SIG-M5 (cell line): ENCODE measurements around the gene ELOVL5.

Source experiments
- DNase-seq: peaks from one replicate; lab custom pipeline; 2025; lab: John Stamatoyannopoulos, UW

ELOVL5 gene

DNA sequence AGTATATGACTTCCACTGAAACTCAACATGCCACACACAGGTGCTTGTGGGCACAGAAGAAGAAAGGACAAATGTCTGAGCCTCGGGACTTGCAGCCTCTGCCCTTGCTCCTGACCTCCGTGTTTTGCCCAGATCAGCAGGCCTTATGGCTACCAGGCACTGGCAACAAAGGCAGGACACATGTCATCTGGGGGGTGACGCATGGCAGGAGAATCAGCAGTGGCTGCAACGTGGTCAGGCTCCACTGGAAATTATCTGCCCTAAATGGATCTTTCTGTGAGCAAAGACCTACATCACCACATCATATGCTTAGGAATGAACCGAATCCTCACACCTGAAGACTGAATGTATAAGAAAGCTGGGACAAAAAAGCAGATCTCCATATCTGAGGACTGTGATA lies 78.9 kb downstream of the ELOVL5 start:
- DNase-seq = no peak

GRCh38 chr6:53268858-53269608 lies 79.7 kb downstream of the ELOVL5 start:
- DNase-seq = no peak

GRCh38 chr6:53266553-53267090 lies 82.1 kb downstream of the ELOVL5 start:
- no peak for DNase-seq

- DNase-seq = no peak
Measured at GRCh38 chr6:53264915-53265607, 83.7 kb downstream of the ELOVL5 start.

GRCh38 chr6:53264337-53264736 lies 84.4 kb downstream of the ELOVL5 start:
- no peak for DNase-seq

DNA sequence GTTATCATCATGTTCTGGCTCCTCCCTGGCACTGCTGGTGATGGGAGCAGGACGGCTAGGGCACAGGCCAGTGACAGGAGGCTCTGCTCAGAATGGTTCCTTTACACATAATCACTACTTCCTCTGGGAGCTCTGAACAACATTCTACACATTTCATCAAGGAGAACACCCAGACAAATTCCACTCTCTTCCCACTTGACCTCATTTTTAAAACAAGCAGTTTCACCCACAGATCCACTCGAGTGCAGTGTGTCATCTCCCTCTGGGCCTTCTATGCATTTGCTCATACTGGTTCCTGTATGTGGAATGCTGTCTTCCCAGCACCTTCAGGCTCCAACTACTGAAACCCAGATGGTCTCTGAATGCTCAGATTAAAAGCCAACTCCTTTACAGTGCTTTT lies 84.8 kb downstream of the ELOVL5 start:
- DNase-seq = no peak

DNA sequence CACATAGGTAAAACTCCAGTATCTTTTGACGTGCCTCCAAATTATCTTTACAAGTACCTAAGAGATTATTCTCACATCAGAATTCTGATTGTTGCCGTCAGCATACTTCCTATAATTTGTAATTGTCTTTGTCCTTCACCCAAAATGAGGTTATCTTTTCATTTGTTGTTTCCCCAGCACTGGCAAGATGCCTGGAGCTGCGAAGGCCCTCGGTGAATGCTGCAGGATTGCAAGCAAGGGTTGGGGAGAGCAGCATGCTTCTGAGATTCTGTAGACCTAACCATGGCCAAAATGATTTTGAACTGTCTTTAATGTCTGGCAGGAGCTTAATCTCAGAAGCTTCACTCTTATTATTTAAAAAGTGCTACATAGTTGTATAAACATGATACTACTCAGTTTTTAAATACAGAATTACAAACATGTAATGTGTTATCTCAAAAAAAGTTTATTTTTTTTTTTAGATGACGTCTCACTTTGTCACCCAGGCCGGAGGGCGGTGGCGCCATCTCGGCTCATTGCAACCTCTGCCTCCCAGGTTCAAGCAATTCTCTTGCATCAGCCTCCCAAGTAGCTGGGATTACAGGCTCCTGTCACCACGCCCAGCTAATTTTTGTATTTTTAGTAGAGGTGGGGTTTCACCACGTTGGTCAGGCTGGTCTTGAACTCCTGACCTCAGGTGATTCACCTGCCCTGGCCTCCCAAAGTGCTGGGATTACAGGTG lies 88.7 kb downstream of the ELOVL5 start:
- no peak for DNase-seq

- no peak for DNase-seq
Measured at GRCh38 chr6:53258774-53259155, 90.0 kb downstream of the ELOVL5 start.

GRCh38 chr6:53258076-53258773 lies 90.5 kb downstream of the ELOVL5 start:
- no peak for DNase-seq

DNA sequence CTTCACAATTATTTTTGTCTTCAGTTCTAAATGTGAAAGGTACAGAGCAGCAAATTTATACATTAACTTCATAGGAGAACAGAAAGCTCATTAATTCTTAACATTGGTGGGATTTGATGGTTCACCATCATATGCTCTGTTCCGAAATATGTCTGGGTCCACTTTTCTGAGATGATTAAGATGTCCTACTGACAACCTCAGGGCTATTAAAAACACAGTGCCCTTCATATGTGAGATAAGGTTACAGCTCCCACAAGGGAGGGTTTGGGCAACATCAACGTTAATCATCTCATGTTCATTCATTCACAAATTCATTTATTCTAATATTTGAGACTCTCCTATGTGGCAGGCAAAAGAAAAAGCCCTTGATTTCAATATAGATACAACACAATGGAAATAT lies 91.2 kb downstream of the ELOVL5 start:
- no peak for DNase-seq

DNA sequence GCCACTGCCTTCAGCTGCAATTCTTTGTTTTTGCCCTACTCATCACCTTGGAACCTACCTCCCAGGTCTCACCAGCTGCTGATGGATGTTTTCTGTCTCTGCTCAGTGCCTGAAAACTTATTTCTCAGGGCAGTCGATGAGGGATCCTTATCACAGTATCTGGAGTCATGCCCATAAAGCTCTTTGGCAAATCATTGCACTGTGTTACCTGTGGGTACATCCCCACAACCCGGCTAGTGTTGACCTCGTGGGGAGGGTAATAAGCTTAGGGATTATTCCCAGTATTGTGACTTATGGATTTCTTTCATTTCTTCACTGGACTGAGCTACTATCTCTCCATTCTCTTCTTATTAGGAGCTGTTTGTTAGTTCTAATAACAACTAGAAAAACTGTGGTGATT lies 91.7 kb downstream of the ELOVL5 start:
- DNase-seq = no peak

DNA sequence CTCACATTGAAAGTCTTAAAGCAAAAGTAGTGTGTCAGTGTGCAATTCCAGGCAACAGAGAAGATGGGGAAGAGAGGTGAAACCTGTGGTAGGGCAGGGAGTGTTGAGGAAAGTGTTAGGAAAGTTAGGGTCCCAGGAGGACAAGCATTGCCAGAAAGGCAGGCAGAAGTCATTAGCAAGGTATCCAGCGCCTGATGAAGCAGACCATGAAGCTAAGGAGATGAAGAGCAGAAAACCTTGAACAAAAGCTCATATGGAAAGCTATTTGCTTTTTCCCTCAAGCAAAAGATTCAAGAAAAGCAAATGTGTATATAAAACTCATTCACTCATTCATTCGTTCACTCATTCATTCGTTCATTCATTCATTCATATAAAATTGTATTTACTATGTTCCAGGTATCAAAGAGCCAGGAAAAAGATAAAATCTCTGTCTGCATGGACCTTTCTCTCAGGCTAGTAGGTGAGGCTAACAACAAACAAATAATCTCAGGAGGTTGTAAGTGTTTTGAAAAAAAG lies 96.5 kb downstream of the ELOVL5 start:
- no peak for DNase-seq

DNA sequence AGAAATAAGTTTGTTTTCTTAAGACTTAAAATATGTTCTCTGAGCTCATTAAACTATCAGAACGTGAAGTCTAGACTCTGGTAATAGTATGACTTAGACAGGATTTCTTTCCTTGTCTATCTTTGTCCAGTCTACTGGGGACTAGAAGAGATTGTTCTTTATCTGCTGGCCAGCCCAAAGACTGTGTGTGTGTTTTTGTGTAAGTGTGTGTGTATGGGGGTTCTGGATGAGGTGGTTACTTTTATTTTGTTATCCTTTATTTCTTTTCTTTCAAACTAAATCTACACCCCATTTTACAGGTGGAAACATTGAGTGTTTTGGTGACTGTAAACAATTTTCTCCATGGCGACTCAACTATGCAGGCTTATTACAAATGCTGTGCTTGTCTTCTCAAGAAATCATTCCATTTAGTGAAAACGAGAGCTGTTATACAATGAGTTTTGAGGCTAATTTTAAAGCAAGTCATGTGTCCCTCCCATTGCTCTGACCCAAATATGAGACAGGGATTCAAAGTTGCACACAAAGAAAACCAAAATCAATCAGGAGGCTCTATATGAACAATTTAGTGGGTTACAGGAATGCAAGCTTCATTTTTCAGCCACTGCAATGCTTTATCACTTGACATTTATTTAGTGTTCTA lies 97.6 kb downstream of the ELOVL5 start:
- no peak for DNase-seq

- DNase-seq = no peak
Measured at GRCh38 chr6:53250176-53251032, 98.3 kb downstream of the ELOVL5 start.

DNA sequence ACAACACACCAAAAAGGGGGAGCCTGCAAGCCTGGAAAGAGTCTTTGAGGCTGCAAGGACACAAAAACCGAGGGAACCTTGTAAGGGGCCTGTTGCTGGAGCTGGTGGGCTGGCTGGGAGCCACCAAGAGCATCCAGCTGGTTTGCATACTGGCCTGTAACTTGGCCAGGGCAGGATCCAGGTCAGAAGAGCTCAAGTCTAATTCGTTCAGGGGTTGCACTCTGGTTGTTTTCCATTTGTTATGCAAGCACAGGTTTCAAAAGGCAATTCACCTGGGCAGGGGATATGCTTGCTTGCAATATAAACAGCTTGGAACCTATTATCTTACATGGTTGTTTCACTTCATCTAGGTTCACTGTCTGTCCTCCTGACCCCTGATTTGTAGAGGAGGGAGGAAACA lies 101.8 kb downstream of the ELOVL5 start:
- DNase-seq = no peak

DNA sequence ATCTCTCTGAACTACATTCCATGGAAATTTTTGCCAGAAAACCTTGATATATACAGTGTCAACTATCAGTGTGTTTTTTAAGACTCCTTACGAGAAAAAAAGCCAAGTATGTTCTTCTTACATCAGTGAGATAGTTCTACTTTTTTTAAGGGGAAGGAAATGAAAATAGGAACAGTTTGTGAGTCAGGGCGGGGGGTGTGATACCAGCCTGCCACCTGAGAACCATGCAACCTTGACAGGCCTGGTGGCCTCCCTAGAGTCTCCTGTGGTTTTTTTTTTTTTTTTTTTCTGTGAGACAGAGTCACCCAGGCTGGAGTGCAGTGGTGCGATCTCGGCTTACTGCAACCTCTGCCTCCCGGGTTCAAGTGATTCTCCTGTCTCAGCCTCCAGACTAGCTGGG lies 103.8 kb downstream of the ELOVL5 start:
- no peak for DNase-seq

DNA sequence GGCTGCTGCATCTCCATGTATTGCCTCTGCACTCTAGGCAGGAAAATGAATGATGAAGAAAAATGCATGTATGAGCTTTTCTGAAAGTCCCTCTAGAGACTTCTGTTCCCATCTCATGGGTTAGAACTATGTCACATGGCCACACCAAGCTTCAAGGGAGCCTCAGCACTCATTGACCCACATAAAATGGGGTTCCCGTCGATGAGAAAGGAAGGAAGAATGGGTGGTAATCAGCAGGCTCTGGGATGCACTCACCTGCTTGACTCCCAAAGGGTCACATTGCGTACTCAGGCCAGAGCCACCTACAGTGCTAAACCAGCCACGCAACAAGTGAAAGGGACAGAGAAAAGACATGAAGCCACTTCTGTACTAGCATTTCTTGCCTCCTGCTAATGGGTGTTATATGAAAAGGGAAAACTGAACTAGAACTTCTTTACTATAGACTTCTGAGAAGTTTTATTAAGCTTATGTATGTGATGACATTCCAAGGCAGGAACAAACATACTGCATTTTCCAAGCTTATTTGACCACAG lies 104.3 kb downstream of the ELOVL5 start:
- no peak for DNase-seq

DNA sequence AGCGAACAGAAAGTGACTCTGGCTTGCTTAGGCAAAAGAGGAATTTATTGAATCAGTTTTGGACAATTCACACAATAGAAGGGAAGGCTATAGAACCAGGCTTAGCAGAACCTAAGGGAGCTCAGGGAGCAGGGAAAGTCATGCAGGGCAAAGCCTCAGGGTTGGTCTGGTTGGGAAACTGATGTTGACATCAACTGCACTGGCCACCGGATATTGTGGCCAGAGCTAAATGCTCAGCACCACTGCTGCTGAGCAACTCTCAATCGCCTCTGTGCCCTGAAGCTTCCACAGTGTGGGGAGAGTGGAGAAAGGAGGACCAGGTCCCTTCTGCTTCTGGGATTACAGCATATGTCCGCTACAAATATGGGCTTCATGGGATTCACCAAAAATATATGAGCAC lies 106.8 kb downstream of the ELOVL5 start:
- DNase-seq = no peak

- DNase-seq = no peak
Measured at GRCh38 chr6:53240761-53241160, 108.0 kb downstream of the ELOVL5 start.

DNA sequence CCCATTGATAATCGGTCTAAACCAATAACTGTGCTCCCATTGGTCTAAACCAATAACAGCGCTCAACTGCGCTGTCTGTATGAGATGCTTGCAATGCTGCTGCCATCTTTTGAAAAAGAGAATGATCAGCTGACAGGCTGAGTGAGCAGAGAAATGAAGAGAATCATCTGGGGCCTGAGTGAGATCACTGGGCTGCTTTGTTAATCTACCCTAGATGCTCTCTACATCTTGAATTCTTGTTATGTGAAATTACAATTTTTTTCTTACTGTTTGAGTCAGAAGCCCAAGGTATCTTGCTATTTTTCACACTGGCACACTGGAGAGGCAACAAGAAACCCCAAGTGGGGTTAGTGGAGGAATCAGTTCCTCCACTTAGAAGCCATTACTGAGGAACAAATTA lies 108.6 kb downstream of the ELOVL5 start:
- DNase-seq = no peak
